Measurements from ENCODE around the gene SPEF1.

Gene SPEF1

GRCh38 chr20:3804781-3805180, 23.5 kb upstream of the SPEF1 start:
- peak overlapping the region in 1 of 2 experiments; percentile 35 for H3K14ac ChIP-seq (ENCODE audit: low read length in 2 of 2)
- no peak overlapping the region for H2AFZ ChIP-seq (ENCODE audit: low read depth, low read length)
- H3K23ac ChIP-seq (ENCODE audit: low read length in 2 of 2), result peak overlapping the region in 1 of 2 experiments; percentile 17
- peaks cover 8% of the 10 kb centered on the region for H3K79me1 ChIP-seq (replicated peaks; ENCODE audit: low read length, poor library complexity, severe bottlenecking)
- H3K4me3 ChIP-seq (ENCODE audit: insufficient read depth in 1 of 2, low read depth in 1 of 2, low read length in 2 of 2), result no peak overlapping the region
- 97% methylated on average over 9 of the region's 11 CpGs for WGBS
- H3K9ac ChIP-seq (ENCODE audit: low read length), result peak overlapping the region; percentile 90
- H3K9me3 ChIP-seq (ENCODE audit: control insufficient read depth, low read length), result no peaks in the 10 kb centered on the region
- H4K8ac ChIP-seq (ENCODE audit: low read length), result no peak overlapping the region
- peaks cover 25% of the 10 kb centered on the region for H3K4me1 ChIP-seq (ENCODE audit: control insufficient read depth, insufficient read depth, low read depth, low read length)
- no peak overlapping the region for H2BK5ac ChIP-seq (ENCODE audit: low read depth, low read length, poor library complexity, severe bottlenecking)
- peaks cover 55 to 65% of the 10 kb centered on the region in 2 experiments for H3K36me3 ChIP-seq (ENCODE audit: control insufficient read depth in 1 of 2, insufficient read depth in 2 of 2, low read depth in 1 of 2, low read length in 2 of 2)
- no peak overlapping the region for H3K4me2 ChIP-seq (ENCODE audit: low read length, poor library complexity, severe bottlenecking)
- H3K27ac ChIP-seq (ENCODE audit: low read length, poor library complexity, severe bottlenecking), result no peak overlapping the region
- peak overlapping the region; percentile 31 to 92 for H3K18ac ChIP-seq (ENCODE audit: low read depth in 1 of 2, low read length in 2 of 2)
- H2BK15ac ChIP-seq (ENCODE audit: low read depth, poor library complexity, severe bottlenecking), result no peak overlapping the region
- peak overlapping the region; percentile 60 for H4K91ac ChIP-seq (ENCODE audit: low read length)
- H2BK12ac ChIP-seq (ENCODE audit: low read length in 2 of 2), result peak overlapping the region in 1 of 2 experiments; percentile 90
- H2BK120ac ChIP-seq (ENCODE audit: low read depth, low read length), result peak overlapping the region; percentile 88
- H3K27me3 ChIP-seq (ENCODE audit: control insufficient read depth in 1 of 2, insufficient read depth in 1 of 2, low read length in 2 of 2), result no peaks in the 10 kb centered on the region
- no peak for DNase-seq
- no peak overlapping the region for H2AK5ac ChIP-seq (ENCODE audit: low read length, severe bottlenecking)
- peak overlapping the region in 1 of 2 experiments; percentile 75 for H3K4ac ChIP-seq (ENCODE audit: low read depth in 1 of 2, low read length in 2 of 2)

DNA sequence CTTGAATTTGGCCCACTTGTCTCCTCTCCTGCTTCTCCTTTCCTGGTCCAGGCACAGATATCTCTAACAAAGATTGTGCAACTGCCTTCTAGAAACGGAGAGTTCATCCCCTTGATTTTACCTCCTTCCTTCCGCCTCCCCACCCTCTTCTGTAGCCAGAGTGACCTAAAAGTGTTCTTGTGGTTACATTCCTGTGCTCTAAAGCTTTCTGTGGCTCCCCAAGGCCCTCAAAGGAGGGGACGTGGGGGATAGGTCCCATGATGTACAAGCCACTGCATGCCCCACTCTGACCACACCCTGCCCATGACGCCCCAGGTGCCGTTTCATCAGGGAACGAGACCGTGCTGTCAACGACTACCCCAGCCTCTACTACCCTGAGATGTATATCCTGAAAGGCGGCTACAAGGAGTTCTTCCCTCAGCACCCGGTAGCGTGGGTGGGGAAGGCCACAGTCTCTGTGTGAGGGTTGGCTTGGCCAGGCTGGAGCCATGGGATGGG, 23.1 kb upstream of the SPEF1 start:
- peak overlapping the region; percentile 55 for H4K91ac ChIP-seq (ENCODE audit: low read length)
- H3K18ac ChIP-seq (ENCODE audit: low read depth in 1 of 2, low read length in 2 of 2), result peak overlapping the region; percentile 34 to 69
- peak overlapping the region in 1 of 2 experiments; percentile 76 for H2BK12ac ChIP-seq (ENCODE audit: low read length in 2 of 2)
- peak overlapping the region in 1 of 2 experiments; percentile 26 for H3K14ac ChIP-seq (ENCODE audit: low read length in 2 of 2)
- DNase-seq, result no peak
- 90% methylated on average over 7 of the region's 11 CpGs for WGBS
- peaks cover 10% of the 10 kb centered on the region for H3K79me1 ChIP-seq (replicated peaks; ENCODE audit: low read length, poor library complexity, severe bottlenecking)
- H3K9ac ChIP-seq (ENCODE audit: low read length), result no peak overlapping the region
- peak overlapping the region; percentile 3 for H2BK15ac ChIP-seq (ENCODE audit: low read depth, poor library complexity, severe bottlenecking)
- no peak overlapping the region for H4K8ac ChIP-seq (ENCODE audit: low read length)
- no peak overlapping the region for H2AK5ac ChIP-seq (ENCODE audit: low read length, severe bottlenecking)
- no peak overlapping the region for H3K23ac ChIP-seq (ENCODE audit: low read length in 2 of 2)
- H2BK5ac ChIP-seq (ENCODE audit: low read depth, low read length, poor library complexity, severe bottlenecking), result no peak overlapping the region
- H3K4me2 ChIP-seq (ENCODE audit: low read length, poor library complexity, severe bottlenecking), result no peak overlapping the region
- H3K27me3 ChIP-seq (ENCODE audit: control insufficient read depth in 1 of 2, insufficient read depth in 1 of 2, low read length in 2 of 2), result no peaks in the 10 kb centered on the region
- peak overlapping the region in 1 of 2 experiments; percentile 17 for H3K4ac ChIP-seq (ENCODE audit: low read depth in 1 of 2, low read length in 2 of 2)
- no peak overlapping the region for H2BK120ac ChIP-seq (ENCODE audit: low read depth, low read length)
- no peak overlapping the region for H3K4me3 ChIP-seq (ENCODE audit: insufficient read depth in 1 of 2, low read depth in 1 of 2, low read length in 2 of 2)
- H3K9me3 ChIP-seq (ENCODE audit: control insufficient read depth, low read length), result no peaks in the 10 kb centered on the region
- peaks cover 55 to 69% of the 10 kb centered on the region in 2 experiments for H3K36me3 ChIP-seq (ENCODE audit: control insufficient read depth in 1 of 2, insufficient read depth in 2 of 2, low read depth in 1 of 2, low read length in 2 of 2)
- no peak overlapping the region for H3K27ac ChIP-seq (ENCODE audit: low read length, poor library complexity, severe bottlenecking)
- peaks cover 30% of the 10 kb centered on the region for H3K4me1 ChIP-seq (ENCODE audit: control insufficient read depth, insufficient read depth, low read depth, low read length)
- H2AFZ ChIP-seq (ENCODE audit: low read depth, low read length), result no peak overlapping the region

DNA sequence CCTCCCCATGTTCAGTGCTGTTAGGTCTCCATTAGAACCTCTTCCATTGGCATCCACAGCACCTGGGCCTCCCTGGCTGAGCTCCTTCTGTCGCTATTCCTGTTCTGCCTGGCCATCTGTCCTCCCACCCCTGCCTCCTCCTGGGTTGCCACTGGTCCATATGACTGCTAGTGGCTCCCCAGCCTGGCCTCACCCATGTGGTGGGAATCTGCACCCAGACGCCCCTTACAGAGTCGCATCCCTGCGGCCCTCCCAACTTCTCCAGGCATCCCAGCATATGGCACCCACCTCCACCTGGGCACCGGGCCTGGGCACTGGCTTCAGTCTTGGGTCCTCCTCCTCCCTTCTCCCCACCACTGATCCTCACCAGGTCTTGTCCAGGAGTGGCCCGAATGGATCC, 22.6 kb upstream of the SPEF1 start:
- WGBS, result 81% methylated on average over 6 of the region's 6 CpGs

GRCh38 chr20:3803289-3803688, 22.0 kb upstream of the SPEF1 start:
- no peak overlapping the region for H2BK5ac ChIP-seq (ENCODE audit: low read depth, low read length, poor library complexity, severe bottlenecking)
- no peak overlapping the region for H2AK5ac ChIP-seq (ENCODE audit: low read length, severe bottlenecking)
- no peak overlapping the region for H3K23ac ChIP-seq (ENCODE audit: low read length in 2 of 2)
- H3K79me1 ChIP-seq (replicated peaks; ENCODE audit: low read length, poor library complexity, severe bottlenecking), result peaks cover 15% of the 10 kb centered on the region
- no peaks in the 10 kb centered on the region for H3K27me3 ChIP-seq (ENCODE audit: control insufficient read depth in 1 of 2, insufficient read depth in 1 of 2, low read length in 2 of 2)
- H3K27ac ChIP-seq (ENCODE audit: low read length, poor library complexity, severe bottlenecking), result no peak overlapping the region
- H3K4ac ChIP-seq (ENCODE audit: low read depth in 1 of 2, low read length in 2 of 2), result no peak overlapping the region
- no peak overlapping the region for H2BK120ac ChIP-seq (ENCODE audit: low read depth, low read length)
- no peak overlapping the region for H2BK12ac ChIP-seq (ENCODE audit: low read length in 2 of 2)
- H3K9ac ChIP-seq (ENCODE audit: low read length), result peak overlapping the region; percentile 1
- no peaks in the 10 kb centered on the region for H3K9me3 ChIP-seq (ENCODE audit: control insufficient read depth, low read length)
- peaks cover 37% of the 10 kb centered on the region for H3K4me1 ChIP-seq (ENCODE audit: control insufficient read depth, insufficient read depth, low read depth, low read length)
- H3K18ac ChIP-seq (ENCODE audit: low read depth in 1 of 2, low read length in 2 of 2), result peak overlapping the region in 1 of 2 experiments; percentile 21
- no peak overlapping the region for H2AFZ ChIP-seq (ENCODE audit: low read depth, low read length)
- peaks cover 62 to 79% of the 10 kb centered on the region in 2 experiments for H3K36me3 ChIP-seq (ENCODE audit: control insufficient read depth in 1 of 2, insufficient read depth in 2 of 2, low read depth in 1 of 2, low read length in 2 of 2)
- H3K14ac ChIP-seq (ENCODE audit: low read length in 2 of 2), result no peak overlapping the region
- WGBS, result 92% methylated on average over 14 of the region's 14 CpGs
- H2BK15ac ChIP-seq (ENCODE audit: low read depth, poor library complexity, severe bottlenecking), result peak overlapping the region; percentile 37
- no peak overlapping the region for H3K4me2 ChIP-seq (ENCODE audit: low read length, poor library complexity, severe bottlenecking)
- no peak overlapping the region for H4K8ac ChIP-seq (ENCODE audit: low read length)
- no peak overlapping the region for H3K4me3 ChIP-seq (ENCODE audit: insufficient read depth in 1 of 2, low read depth in 1 of 2, low read length in 2 of 2)
- H4K91ac ChIP-seq (ENCODE audit: low read length), result peak overlapping the region; percentile 35
- no peak for DNase-seq

More for the DNA sequence above, 22.6 kb upstream of the SPEF1 start:
- H4K91ac ChIP-seq (ENCODE audit: low read length), result peak overlapping the region; percentile 4
- no peak overlapping the region for H2BK120ac ChIP-seq (ENCODE audit: low read depth, low read length)
- H3K14ac ChIP-seq (ENCODE audit: low read length in 2 of 2), result no peak overlapping the region
- peak overlapping the region in 1 of 2 experiments; percentile 76 for H2BK12ac ChIP-seq (ENCODE audit: low read length in 2 of 2)
- H3K4me1 ChIP-seq (ENCODE audit: control insufficient read depth, insufficient read depth, low read depth, low read length), result peaks cover 34% of the 10 kb centered on the region
- H2AK5ac ChIP-seq (ENCODE audit: low read length, severe bottlenecking), result no peak overlapping the region
- H3K4ac ChIP-seq (ENCODE audit: low read depth in 1 of 2, low read length in 2 of 2), result no peak overlapping the region
- peak overlapping the region in 1 of 2 experiments; percentile 40 for H3K18ac ChIP-seq (ENCODE audit: low read depth in 1 of 2, low read length in 2 of 2)
- H3K27ac ChIP-seq (ENCODE audit: low read length, poor library complexity, severe bottlenecking), result no peak overlapping the region
- peaks cover 11% of the 10 kb centered on the region for H3K79me1 ChIP-seq (replicated peaks; ENCODE audit: low read length, poor library complexity, severe bottlenecking)
- H2BK15ac ChIP-seq (ENCODE audit: low read depth, poor library complexity, severe bottlenecking), result peak overlapping the region; percentile 3
- H3K9ac ChIP-seq (ENCODE audit: low read length), result peak overlapping the region; percentile 1
- H2AFZ ChIP-seq (ENCODE audit: low read depth, low read length), result no peak overlapping the region
- no peak overlapping the region for H2BK5ac ChIP-seq (ENCODE audit: low read depth, low read length, poor library complexity, severe bottlenecking)
- peak overlapping the region; percentile 43 for H4K8ac ChIP-seq (ENCODE audit: low read length)
- no peak for DNase-seq
- H3K27me3 ChIP-seq (ENCODE audit: control insufficient read depth in 1 of 2, insufficient read depth in 1 of 2, low read length in 2 of 2), result no peaks in the 10 kb centered on the region
- no peak overlapping the region for H3K4me3 ChIP-seq (ENCODE audit: insufficient read depth in 1 of 2, low read depth in 1 of 2, low read length in 2 of 2)
- no peak overlapping the region for H3K4me2 ChIP-seq (ENCODE audit: low read length, poor library complexity, severe bottlenecking)
- no peaks in the 10 kb centered on the region for H3K9me3 ChIP-seq (ENCODE audit: control insufficient read depth, low read length)
- H3K23ac ChIP-seq (ENCODE audit: low read length in 2 of 2), result peak overlapping the region in 1 of 2 experiments; percentile 47
- peaks cover 57 to 74% of the 10 kb centered on the region in 2 experiments for H3K36me3 ChIP-seq (ENCODE audit: control insufficient read depth in 1 of 2, insufficient read depth in 2 of 2, low read depth in 1 of 2, low read length in 2 of 2)
